Fibroblast of villous mesenchyme (primary cell): Measurements from ENCODE around the gene XRCC5. TPM values are rescaled to one million over a fixed set of nuclear protein-coding genes. Genes with fewer than 3 reads are reported as not detected.

Experiments
- DNase-seq: peaks from one replicate; pipeline ENCODE4 v3.0.0-alpha.2; 2010; ENCODE audit warnings: low read depth
- H3K4me3 ChIP-seq: 2 replicates; pipeline ENCODE4 v1.5.1; 2011; ENCODE audit warnings: low read depth, mild to moderate bottlenecking, low read length
- CTCF ChIP-seq: IDR thresholded peaks from 2 replicates; pipeline ENCODE4 v1.5.1; 2012; ENCODE audit warnings: low read depth, mild to moderate bottlenecking, low read length; ENCODE audit not compliant: insufficient read depth
- total RNA-seq: library from RNA; depleted of rRNA; stranded (reverse); fragments of >200 nt; gene quantifications from 2 replicates; pipeline ENCODE4 v1.2.3, GENCODE V29; 2012

Gene XRCC5
- total RNA-seq, 1 donor = 278 TPM

GRCh38 chr2:216164576-216164975, 55.4 kb downstream of the XRCC5 start:
- H3K4me3 ChIP-seq = no peak overlapping the region
- DNase-seq = no peak
- no peak for TF ChIP-seq CTCF

GRCh38 chr2:216165711-216166110, 56.6 kb downstream of the XRCC5 start:
- TF ChIP-seq CTCF = no peak
- DNase-seq = no peak
- no peak overlapping the region for H3K4me3 ChIP-seq

- no peak for TF ChIP-seq CTCF
- no peak overlapping the region for H3K4me3 ChIP-seq
- DNase-seq = no peak
Measured at GRCh38 chr2:216169087-216169486, 59.9 kb downstream of the XRCC5 start.

- H3K4me3 ChIP-seq = no peak overlapping the region
- DNase-seq = no peak
- no peak for TF ChIP-seq CTCF
Measured at GRCh38 chr2:216170076-216170763, 61.1 kb downstream of the XRCC5 start.

- DNase-seq = no peak
- no peak overlapping the region for H3K4me3 ChIP-seq
- no peak for TF ChIP-seq CTCF
Measured at GRCh38 chr2:216171011-216171410, 61.9 kb downstream of the XRCC5 start.

GRCh38 chr2:216172493-216172892, 63.3 kb downstream of the XRCC5 start:
- no peak for DNase-seq
- no peak for TF ChIP-seq CTCF
- no peak overlapping the region for H3K4me3 ChIP-seq

GRCh38 chr2:216179015-216179414, 69.9 kb downstream of the XRCC5 start:
- TF ChIP-seq CTCF = no peak
- no peak for DNase-seq
- H3K4me3 ChIP-seq = no peak overlapping the region
